Suprapubic skin (tissue), 4 donors: ENCODE results near the gene RTL3. TPM values are rescaled to one million over a fixed set of nuclear protein-coding genes. Genes with fewer than 3 reads are reported as not detected.

Experiments used
- DNase-seq, 2 donors: peaks; one replicate each; pipeline ENCODE4 v3.0.0-alpha.2; 2019; ENCODE audit warnings: low spot score in 2 of 2
- H3K27ac ChIP-seq: fragments of 200-600 bp; sonication (generic); one replicate; pipeline ENCODE4 v1.5.1; 2019
- H3K27me3 ChIP-seq: fragments of 200-600 bp; sonication (generic); one replicate; pipeline ENCODE4 v1.5.1; 2019
- H3K36me3 ChIP-seq: fragments of 200-600 bp; sonication (generic); one replicate; pipeline ENCODE4 v1.5.1; 2019
- H3K4me1 ChIP-seq: fragments of 200-600 bp; sonication (generic); one replicate; pipeline ENCODE4 v1.5.1; 2019
- H3K4me3 ChIP-seq: fragments of 200-600 bp; sonication (generic); one replicate; pipeline ENCODE4 v1.5.1; 2019; ENCODE audit warnings: mild to moderate bottlenecking
- H3K9me3 ChIP-seq: fragments of 200-600 bp; sonication (generic); one replicate; pipeline ENCODE4 v1.5.1; 2019
- EP300 ChIP-seq: sonication (generic); formaldehyde crosslinking; IDR thresholded peaks from one replicate; pipeline ENCODE4 v1.6.1; 2017; ENCODE audit warnings: antibody characterized with exemption
- POLR2A ChIP-seq, 2 donors: fragments of 450-650 bp; IDR thresholded peaks; one replicate each; pipeline ENCODE4 v1.6.1; 2017; ENCODE audit warnings: antibody characterized with exemption in 2 of 2, mild to moderate bottlenecking in 2 of 2, moderate library complexity in 2 of 2
- POLR2AphosphoS5 ChIP-seq, 3 donors: sonication (generic); formaldehyde crosslinking; IDR thresholded peaks; one replicate each; pipeline ENCODE4 v1.6.1; 2017; ENCODE audit warnings: antibody characterized with exemption in 3 of 3
- WGBS: methylation state at CpG from one replicate; pipeline ENCODE4 v1.1.5; 2018; 5-methylcytosine and 5-hydroxymethylcytosine counted together
- total RNA-seq, 4 donors: library from RNA; depleted of rRNA; stranded (reverse); fragments of >200 nt; gene quantifications; one replicate each; pipeline ENCODE4 v1.1.0, GENCODE V29; 2016
- TF ChIP-seq, protein P1 (sequence below), 2 donors: fragments of 200-600 bp in 1 of 2; fragments of 450-650 bp in 1 of 2; sonication (generic) in 1 of 2; IDR thresholded peaks; one replicate each; pipeline ENCODE4 v1.5.1; 2016 to 2019; ENCODE audit warnings: antibody characterized with exemption in 2 of 2, mild to moderate bottlenecking in 1 of 2, moderate library complexity in 1 of 2

Gene RTL3
- total RNA-seq, 4 donors from 2014 or later = 0.15 TPM; not detected in 3

DNA sequence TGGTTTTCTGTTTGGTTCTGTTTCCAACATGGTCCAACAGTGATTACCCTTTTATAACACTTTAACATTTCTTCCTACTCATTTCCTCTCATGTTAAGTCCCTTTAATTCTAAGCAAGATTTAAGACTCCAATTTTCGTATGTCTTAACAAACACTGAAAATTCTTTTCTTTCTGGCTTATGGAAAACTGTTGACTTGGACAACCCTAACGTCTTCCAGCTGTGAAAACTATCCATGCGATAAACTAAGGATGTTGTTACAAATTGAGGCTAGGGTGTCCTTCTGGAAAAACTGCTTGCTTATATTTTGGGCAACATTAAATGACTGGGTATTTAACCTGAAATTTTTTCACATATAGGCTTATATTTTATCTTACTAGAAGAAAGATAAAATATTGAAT, 33.9 kb upstream of the RTL3 start:
- no peaks in the 10 kb centered on the region for H3K36me3 ChIP-seq
- H3K9me3 ChIP-seq = no peaks in the 10 kb centered on the region
- no peak for DNase-seq
- no peaks in the 10 kb centered on the region for H3K4me1 ChIP-seq
- H3K27me3 ChIP-seq = no peaks in the 10 kb centered on the region
- TF ChIP-seq POLR2A (IDR thresholded peaks at IDR 0.05) (no peak), EP300 (no peak), POLR2AphosphoS5 (IDR thresholded peaks at IDR 0.05) (no peak)
- TF ChIP-seq, protein P1, sequence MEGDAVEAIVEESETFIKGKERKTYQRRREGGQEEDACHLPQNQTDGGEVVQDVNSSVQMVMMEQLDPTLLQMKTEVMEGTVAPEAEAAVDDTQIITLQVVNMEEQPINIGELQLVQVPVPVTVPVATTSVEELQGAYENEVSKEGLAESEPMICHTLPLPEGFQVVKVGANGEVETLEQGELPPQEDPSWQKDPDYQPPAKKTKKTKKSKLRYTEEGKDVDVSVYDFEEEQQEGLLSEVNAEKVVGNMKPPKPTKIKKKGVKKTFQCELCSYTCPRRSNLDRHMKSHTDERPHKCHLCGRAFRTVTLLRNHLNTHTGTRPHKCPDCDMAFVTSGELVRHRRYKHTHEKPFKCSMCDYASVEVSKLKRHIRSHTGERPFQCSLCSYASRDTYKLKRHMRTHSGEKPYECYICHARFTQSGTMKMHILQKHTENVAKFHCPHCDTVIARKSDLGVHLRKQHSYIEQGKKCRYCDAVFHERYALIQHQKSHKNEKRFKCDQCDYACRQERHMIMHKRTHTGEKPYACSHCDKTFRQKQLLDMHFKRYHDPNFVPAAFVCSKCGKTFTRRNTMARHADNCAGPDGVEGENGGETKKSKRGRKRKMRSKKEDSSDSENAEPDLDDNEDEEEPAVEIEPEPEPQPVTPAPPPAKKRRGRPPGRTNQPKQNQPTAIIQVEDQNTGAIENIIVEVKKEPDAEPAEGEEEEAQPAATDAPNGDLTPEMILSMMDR (IDR thresholded peaks at IDR 0.05) = no peak
- WGBS = 56% methylated on average over 3 of the region's 3 CpGs
- H3K4me3 ChIP-seq = no peak overlapping the region
- no peak overlapping the region for H3K27ac ChIP-seq

DNA sequence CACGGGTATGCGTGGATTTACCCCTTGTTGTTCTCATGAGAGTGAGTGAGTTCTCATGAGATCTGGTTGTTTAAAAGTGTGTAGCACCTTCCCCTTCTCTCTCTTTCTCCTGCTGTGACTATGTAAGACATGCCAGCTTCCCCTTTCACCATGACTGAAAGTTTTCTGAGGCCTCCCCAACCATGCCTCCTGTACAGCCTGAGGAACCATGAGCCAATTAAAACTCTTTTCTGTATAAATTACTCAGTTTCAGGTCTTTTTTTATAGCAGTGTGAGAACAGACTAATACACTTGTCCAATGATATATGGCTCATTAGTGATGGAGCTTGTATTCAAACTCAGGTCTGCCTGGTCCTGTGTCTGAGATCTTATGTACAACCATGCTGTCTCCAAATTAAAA, 28.5 kb upstream of the RTL3 start:
- Histone ChIP-seq H3K27me3 (no peaks in the 10 kb centered on the region), H3K4me3 (no peak overlapping the region), H3K36me3 (no peaks in the 10 kb centered on the region), H3K4me1 (no peaks in the 10 kb centered on the region), H3K9me3 (no peaks in the 10 kb centered on the region), H3K27ac (no peak overlapping the region)
- 86% methylated on average over 2 of the region's 2 CpGs for WGBS
- DNase-seq = no peak
- no peak for TF ChIP-seq EP300
- no peak for TF ChIP-seq POLR2A (IDR thresholded peaks at IDR 0.05)
- TF ChIP-seq POLR2AphosphoS5 (IDR thresholded peaks at IDR 0.05) = no peak

DNA sequence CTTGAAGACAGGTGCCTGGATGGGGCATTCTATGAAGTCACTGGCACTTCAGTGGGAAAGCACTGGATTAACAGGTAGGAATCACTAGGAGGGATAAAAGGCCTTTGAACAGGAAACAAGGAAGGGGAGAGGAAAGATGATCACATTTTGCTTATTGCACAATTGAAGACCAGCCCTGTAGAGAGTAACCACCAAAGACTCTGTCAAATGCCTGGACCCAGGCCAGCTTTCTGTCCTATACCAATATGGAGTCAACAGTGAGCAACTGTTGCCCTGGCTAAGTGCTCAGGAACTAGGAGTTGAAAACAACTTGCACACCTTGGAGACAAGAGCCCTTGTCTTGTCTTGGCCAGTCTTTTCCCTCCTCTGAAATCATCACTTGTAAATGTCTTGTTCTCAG, 14.1 kb upstream of the RTL3 start:
- Histone ChIP-seq H3K27me3 (no peaks in the 10 kb centered on the region), H3K27ac (no peak overlapping the region), H3K4me3 (no peak overlapping the region), H3K36me3 (no peaks in the 10 kb centered on the region), H3K9me3 (no peaks in the 10 kb centered on the region), H3K4me1 (no peaks in the 10 kb centered on the region)
- DNase-seq = no peak
- TF ChIP-seq POLR2A (IDR thresholded peaks at IDR 0.05) = no peak
- TF ChIP-seq POLR2AphosphoS5 (IDR thresholded peaks at IDR 0.05) = no peak
- no peak for TF ChIP-seq EP300
- TF ChIP-seq, protein P1 (IDR thresholded peaks at IDR 0.05) = no peak

DNA sequence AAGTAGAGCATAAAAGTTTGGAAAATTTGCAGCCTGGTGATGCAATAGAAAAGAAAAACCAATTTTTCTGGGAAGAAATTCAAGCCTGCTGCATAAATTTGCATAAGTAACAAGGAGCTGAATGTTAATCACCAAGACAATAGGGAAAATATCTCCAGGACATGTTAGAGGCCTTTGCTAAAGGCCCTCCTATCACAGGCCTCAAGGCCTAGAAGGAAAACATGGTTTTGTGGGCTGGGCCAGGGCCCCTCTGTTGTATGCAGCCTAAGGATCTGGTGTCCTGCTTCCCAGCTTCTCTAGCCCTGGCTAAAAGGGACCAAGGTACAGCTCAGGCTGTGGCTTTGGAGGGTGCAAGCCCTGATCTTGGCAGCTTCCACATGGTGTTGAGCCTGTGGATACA, 6.2 kb upstream of the RTL3 start:
- Histone ChIP-seq H3K4me3 (no peak overlapping the region), H3K9me3 (no peaks in the 10 kb centered on the region), H3K27ac (no peak overlapping the region), H3K4me1 (no peaks in the 10 kb centered on the region), H3K36me3 (no peaks in the 10 kb centered on the region), H3K27me3 (no peaks in the 10 kb centered on the region)
- no peak for DNase-seq
- TF ChIP-seq, protein P1 (IDR thresholded peaks at IDR 0.05) = no peak
- TF ChIP-seq POLR2AphosphoS5 (IDR thresholded peaks at IDR 0.05) (no peak), EP300 (no peak), POLR2A (IDR thresholded peaks at IDR 0.05) (no peak)

DNA sequence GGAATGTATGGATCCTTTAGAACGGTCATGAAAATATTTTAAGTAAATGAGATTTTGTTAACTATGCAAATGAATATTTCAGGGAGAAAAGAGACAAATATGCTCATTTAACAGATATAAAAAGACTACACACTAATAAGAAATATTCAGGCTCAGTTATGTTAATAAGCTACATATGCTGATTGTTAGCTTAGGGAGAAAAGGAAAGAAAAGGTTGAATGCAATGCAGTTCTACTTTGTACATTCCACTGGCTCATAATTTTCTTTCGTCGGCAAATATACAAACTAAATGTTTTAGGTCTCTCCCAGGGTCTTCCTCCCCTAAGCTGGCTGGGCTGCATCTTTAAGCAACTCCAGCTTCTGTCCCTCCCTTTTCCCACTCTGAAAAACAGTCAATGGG, 2.7 kb upstream of the RTL3 start:
- TF ChIP-seq, protein P1 (IDR thresholded peaks at IDR 0.05) = no peak
- TF ChIP-seq POLR2AphosphoS5 (IDR thresholded peaks at IDR 0.05) (no peak), POLR2A (IDR thresholded peaks at IDR 0.05) (no peak), EP300 (no peak)
- no peak for DNase-seq
- Histone ChIP-seq H3K4me1 (no peaks in the 10 kb centered on the region), H3K36me3 (no peaks in the 10 kb centered on the region), H3K9me3 (no peaks in the 10 kb centered on the region), H3K27ac (no peak overlapping the region), H3K27me3 (no peaks in the 10 kb centered on the region), H3K4me3 (no peak overlapping the region)
- WGBS = 75% methylated on average over 3 of the region's 3 CpGs

DNA sequence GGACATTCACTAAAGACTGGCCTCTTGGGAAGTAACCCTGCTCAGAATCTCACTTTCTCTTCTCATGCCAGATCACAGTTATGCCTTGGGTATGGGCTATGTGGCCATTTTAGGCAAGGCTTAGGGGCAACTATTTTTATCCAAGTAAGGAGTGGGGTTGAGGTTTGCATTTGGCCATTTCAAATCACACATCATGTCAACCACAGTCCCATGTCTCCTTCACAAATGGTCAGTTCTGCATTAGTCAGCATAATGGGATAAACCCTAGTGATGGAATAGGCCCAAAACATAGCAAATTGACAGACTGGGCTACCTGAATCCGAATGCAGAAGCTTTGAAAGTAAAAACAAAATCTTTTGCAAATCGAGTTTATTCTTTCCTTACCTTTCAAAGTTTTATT, 827 bp upstream of the RTL3 start:
- DNase-seq = no peak
- H3K4me1 ChIP-seq = no peaks in the 10 kb centered on the region
- TF ChIP-seq, protein P1 (IDR thresholded peaks at IDR 0.05) = no peak
- TF ChIP-seq EP300 (no peak), POLR2A (IDR thresholded peaks at IDR 0.05) (no peak), POLR2AphosphoS5 (IDR thresholded peaks at IDR 0.05) (no peak)
- no peaks in the 10 kb centered on the region for H3K27me3 ChIP-seq
- no peaks in the 10 kb centered on the region for H3K9me3 ChIP-seq
- H3K27ac ChIP-seq = no peak overlapping the region
- 30% methylated on average over 2 of the region's 2 CpGs for WGBS
- H3K36me3 ChIP-seq = no peaks in the 10 kb centered on the region
- no peak overlapping the region for H3K4me3 ChIP-seq
